GM15510 (cell line): ENCODE results near the gene CDH4.

Experiments used
- POLR2A ChIP-seq: IDR thresholded peaks from 3 replicates; pipeline ENCODE4 v1.6.1; 2011; ENCODE audit warnings: borderline replicate concordance; ENCODE audit not compliant: insufficient read length; ENCODE audit errors: extremely low read depth

CDH4 gene

GRCh38 chr20:61480158-61480825 is 228.2 kb downstream of the CDH4 start:
- no peak for TF ChIP-seq POLR2A

GRCh38 chr20:61482056-61482887 is 230.2 kb downstream of the CDH4 start:
- TF ChIP-seq POLR2A, result no peak

DNA sequence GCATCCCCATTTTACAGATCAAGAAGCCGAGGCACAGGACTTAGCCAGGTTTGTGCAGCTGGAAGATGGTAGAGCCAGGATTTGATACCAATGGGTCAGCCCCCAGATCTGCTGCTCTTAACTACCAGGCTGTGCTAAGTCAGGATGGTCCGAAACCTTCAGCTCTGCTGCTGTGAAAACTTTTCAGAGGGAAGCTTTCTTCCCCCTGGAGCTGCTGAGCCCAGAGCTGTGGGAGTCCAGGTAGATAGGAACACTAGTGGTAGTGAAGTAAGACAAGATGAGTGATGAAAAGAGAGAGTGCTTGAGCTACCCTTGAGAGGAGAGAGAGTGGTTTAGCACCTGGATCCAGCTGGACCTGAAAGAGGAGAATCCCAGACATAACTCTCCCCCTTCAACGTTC is 230.8 kb downstream of the CDH4 start:
- no peak for TF ChIP-seq POLR2A

- no peak for TF ChIP-seq POLR2A
Measured at GRCh38 chr20:61483336-61484067, 231.4 kb downstream of the CDH4 start.

GRCh38 chr20:61486198-61486597 is 234.1 kb downstream of the CDH4 start:
- TF ChIP-seq POLR2A, result no peak

DNA sequence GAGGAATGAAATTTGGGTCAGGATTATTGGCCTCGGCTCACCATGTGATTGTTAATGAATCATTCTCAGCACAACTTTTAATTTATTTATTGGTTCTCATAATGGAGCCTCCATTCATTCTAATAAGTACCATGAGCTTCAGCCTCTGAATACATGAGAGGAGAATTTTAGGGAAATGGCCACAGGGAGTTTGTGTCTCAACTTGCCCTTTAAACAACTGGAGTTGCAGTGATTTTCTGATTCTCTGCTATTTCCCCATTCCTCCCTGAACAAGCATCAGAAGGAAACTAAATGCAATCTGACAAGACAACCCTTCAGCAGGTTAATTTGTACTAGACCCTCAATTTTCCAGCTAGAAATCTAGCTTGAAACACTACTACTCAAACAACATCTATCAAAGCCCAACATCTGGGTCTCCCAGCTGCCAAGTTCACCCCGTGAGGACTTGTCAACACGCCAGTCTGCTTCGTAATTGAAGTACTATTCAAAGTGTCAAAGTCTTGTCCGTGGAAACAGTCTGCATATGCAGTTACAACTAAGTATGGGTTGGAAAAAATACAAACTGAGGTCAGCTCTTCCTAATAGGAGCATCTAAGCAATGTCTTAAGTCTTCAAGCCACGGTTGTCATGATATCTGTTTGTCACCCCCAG is 235.4 kb downstream of the CDH4 start:
- TF ChIP-seq POLR2A, result no peak

DNA sequence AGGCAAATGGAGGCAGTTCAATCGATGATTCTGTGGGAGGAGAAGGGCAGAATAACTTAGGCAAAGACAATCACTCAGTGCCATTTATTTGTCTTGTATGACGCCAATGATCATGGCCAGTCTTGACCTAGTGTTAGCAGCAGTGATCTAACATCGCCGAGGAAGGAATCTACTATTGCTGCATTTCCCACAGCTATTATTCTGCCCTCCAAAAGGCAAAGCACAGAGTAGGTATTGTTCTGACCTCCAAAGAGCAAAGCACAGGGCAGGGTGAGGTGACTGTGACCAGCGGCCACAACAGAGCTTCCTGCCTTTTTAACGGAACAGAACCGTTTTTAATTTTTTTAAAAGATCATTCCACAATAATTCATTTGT is 235.9 kb downstream of the CDH4 start:
- TF ChIP-seq POLR2A, result no peak

DNA sequence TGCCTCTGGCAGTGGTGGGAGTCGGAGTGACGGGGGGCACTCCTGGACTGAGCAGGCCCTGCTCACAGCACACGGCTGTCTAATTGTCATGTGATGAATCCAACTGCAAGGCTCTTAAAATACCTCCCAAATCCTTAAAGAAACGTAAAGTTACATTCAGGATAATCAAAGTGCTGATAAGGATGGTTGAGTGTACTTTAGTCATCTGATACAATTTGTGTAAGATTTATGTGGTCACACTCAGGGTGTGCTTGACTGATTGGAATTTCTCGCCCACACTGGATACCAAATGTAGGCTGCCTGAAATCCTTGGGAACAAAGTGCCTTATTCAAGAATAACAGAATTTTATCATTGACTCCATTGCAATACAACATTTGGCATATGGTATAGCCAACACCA is 238.7 kb downstream of the CDH4 start:
- no peak for TF ChIP-seq POLR2A

GRCh38 chr20:61492065-61492464 is 240.0 kb downstream of the CDH4 start:
- no peak for TF ChIP-seq POLR2A

GRCh38 chr20:61493798-61494305 is 241.8 kb downstream of the CDH4 start:
- TF ChIP-seq POLR2A, result no peak

- TF ChIP-seq POLR2A, result no peak
Measured at GRCh38 chr20:61494763-61495575, 242.9 kb downstream of the CDH4 start.

- no peak for TF ChIP-seq POLR2A
Measured at GRCh38 chr20:61497029-61497627, 245.1 kb downstream of the CDH4 start.

GRCh38 chr20:61499859-61500554 is 247.9 kb downstream of the CDH4 start:
- no peak for TF ChIP-seq POLR2A
